Stimulated activated naive CD8-positive, alpha-beta T cell treated with anti-CD3 and anti-CD28 coated beads, Interleukin-15, Interleukin-2, amounts not matched to agents 100 ng/mL and 50 ng/mL, for 24 hours (primary cell): ENCODE measurements around the gene TBX18.

Experiments
- H3K27ac Mint-ChIP-seq: one replicate; pipeline ENCODE4 v1.8.0; 2021; ENCODE audit warnings: mild to moderate bottlenecking, mixed read lengths
- H3K27me3 Mint-ChIP-seq: one replicate; pipeline ENCODE4 v1.8.0; 2021; ENCODE audit warnings: mixed read lengths
- H3K36me3 Mint-ChIP-seq: one replicate; pipeline ENCODE4 v1.8.0; 2021; ENCODE audit warnings: low read depth, mixed read lengths
- H3K4me1 Mint-ChIP-seq: one replicate; pipeline ENCODE4 v1.8.0; 2021; ENCODE audit warnings: low read depth, mixed read lengths
- H3K4me3 Mint-ChIP-seq: one replicate; pipeline ENCODE4 v1.8.0; 2021; ENCODE audit warnings: mild to moderate bottlenecking, mixed read lengths
- H3K9me3 Mint-ChIP-seq: one replicate; pipeline ENCODE4 v1.8.0; 2021; ENCODE audit warnings: mixed read lengths

Gene TBX18

GRCh38 chr6:84739866-84740208, 24.6 kb downstream of the TBX18 start:
- H3K4me3 Mint-ChIP-seq: no peak overlapping the region
- H3K27ac Mint-ChIP-seq: no peak overlapping the region
- no peaks in the 10 kb centered on the region for H3K9me3 Mint-ChIP-seq
- no peaks in the 10 kb centered on the region for H3K4me1 Mint-ChIP-seq
- H3K27me3 Mint-ChIP-seq: no peaks in the 10 kb centered on the region
- no peaks in the 10 kb centered on the region for H3K36me3 Mint-ChIP-seq

GRCh38 chr6:84738996-84739865, 25.2 kb downstream of the TBX18 start:
- H3K4me3 Mint-ChIP-seq: no peak overlapping the region
- H3K4me1 Mint-ChIP-seq: no peaks in the 10 kb centered on the region
- H3K27ac Mint-ChIP-seq: no peak overlapping the region
- H3K36me3 Mint-ChIP-seq: no peaks in the 10 kb centered on the region
- no peaks in the 10 kb centered on the region for H3K9me3 Mint-ChIP-seq
- no peaks in the 10 kb centered on the region for H3K27me3 Mint-ChIP-seq

- H3K4me3 Mint-ChIP-seq: no peak overlapping the region
- no peaks in the 10 kb centered on the region for H3K27me3 Mint-ChIP-seq
- no peaks in the 10 kb centered on the region for H3K9me3 Mint-ChIP-seq
- H3K4me1 Mint-ChIP-seq: no peaks in the 10 kb centered on the region
- H3K27ac Mint-ChIP-seq: no peak overlapping the region
- H3K36me3 Mint-ChIP-seq: no peaks in the 10 kb centered on the region
Observed at GRCh38 chr6:84733889-84734288, 30.5 kb downstream of the TBX18 start.

- no peak overlapping the region for H3K27ac Mint-ChIP-seq
- no peaks in the 10 kb centered on the region for H3K36me3 Mint-ChIP-seq
- H3K27me3 Mint-ChIP-seq: no peaks in the 10 kb centered on the region
- no peak overlapping the region for H3K4me3 Mint-ChIP-seq
- H3K4me1 Mint-ChIP-seq: no peaks in the 10 kb centered on the region
- no peaks in the 10 kb centered on the region for H3K9me3 Mint-ChIP-seq
Observed at GRCh38 chr6:84731901-84732300, 32.5 kb downstream of the TBX18 start.

DNA sequence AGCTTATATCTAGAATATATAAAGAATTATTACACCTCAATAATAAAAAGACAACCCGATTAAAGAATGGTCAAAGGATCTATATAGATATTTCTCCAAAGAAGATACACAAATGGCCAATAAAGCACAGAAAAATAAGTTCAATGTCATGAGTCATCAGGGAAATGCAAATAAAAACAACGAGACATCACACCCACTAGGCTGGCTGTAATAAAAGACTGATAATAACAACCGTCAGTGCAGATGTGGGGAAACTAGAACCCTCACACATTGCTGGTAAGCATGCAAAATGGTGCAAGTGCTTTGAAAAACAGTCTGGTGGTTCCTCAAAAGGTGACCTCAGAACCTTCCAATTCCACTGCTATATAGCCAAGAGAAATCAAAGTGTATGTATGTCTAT, 33.0 kb downstream of the TBX18 start:
- Mint-ChIP-seq H3K9me3 (no peaks in the 10 kb centered on the region), H3K27me3 (no peaks in the 10 kb centered on the region), H3K36me3 (no peaks in the 10 kb centered on the region), H3K27ac (no peak overlapping the region), H3K4me1 (no peaks in the 10 kb centered on the region), H3K4me3 (no peak overlapping the region)

DNA sequence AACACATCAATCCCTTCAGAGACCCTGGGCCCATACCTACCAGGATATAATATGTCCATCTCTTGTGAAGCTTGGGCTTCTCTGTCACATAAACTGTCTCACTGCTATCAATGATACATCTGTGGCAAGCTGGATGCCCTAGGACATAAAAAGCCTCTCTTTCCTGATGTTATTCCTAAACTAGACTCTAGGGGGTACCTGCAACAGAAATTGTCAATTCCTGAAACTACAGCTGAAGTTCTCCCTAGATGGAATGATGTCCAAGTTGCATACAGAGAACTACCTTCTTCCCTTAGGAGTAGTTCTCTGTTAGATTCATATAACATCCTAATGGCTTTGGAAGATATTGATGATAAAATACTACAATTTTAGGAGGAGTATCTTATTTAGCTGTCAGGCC, 35.8 kb downstream of the TBX18 start:
- H3K4me3 Mint-ChIP-seq: no peak overlapping the region
- no peaks in the 10 kb centered on the region for H3K27me3 Mint-ChIP-seq
- H3K27ac Mint-ChIP-seq: no peak overlapping the region
- no peaks in the 10 kb centered on the region for H3K4me1 Mint-ChIP-seq
- no peaks in the 10 kb centered on the region for H3K9me3 Mint-ChIP-seq
- H3K36me3 Mint-ChIP-seq: no peaks in the 10 kb centered on the region

GRCh38 chr6:84719152-84719551, 45.2 kb downstream of the TBX18 start:
- no peaks in the 10 kb centered on the region for H3K4me1 Mint-ChIP-seq
- peaks cover 5% of the 10 kb centered on the region for H3K9me3 Mint-ChIP-seq
- H3K27me3 Mint-ChIP-seq: no peaks in the 10 kb centered on the region
- no peaks in the 10 kb centered on the region for H3K36me3 Mint-ChIP-seq
- H3K4me3 Mint-ChIP-seq: no peak overlapping the region
- H3K27ac Mint-ChIP-seq: no peak overlapping the region

DNA sequence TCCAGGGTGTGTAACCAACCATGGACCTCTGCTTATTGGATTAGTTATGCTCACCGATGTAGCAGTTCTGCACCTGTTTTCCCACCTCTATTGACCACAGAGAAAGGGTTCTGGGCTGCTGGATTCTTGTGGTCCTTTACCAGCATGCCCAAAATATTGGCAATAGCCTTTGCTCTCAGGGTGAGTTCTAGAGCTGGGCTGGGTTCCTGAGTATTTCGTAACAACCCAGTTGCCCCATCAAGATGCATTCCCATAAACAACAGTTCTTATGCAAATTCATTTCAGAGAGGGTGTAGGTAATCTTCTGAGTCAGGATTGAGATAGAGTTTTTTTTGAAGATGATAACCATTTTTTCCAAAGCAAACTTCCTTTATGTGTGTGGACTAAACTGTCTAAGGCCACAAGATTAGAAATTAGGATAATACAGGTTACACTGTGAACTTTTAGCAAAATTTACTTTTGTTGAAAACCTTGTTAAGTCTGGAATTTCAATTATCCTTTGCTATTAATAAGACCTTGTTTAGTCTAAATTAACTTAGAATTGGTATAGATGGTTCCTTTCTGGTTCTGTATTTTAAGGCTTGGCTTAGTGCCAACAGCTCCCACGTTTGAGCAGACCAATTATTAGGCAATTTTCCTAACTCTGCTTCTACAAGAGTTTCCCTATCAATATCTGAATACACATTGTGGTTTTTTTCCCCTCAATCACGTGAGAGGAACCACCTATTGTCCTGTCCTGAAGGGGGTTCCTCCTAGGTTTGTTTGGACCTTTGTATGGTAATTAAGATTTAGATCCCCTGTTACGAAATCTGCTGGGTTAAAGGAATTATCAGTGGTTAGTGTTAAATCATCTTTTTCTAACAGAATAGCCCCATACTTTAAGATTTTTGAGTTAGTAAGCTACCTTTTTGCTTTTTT, 46.1 kb downstream of the TBX18 start:
- Mint-ChIP-seq H3K4me1 (no peaks in the 10 kb centered on the region), H3K27ac (no peak overlapping the region), H3K36me3 (no peaks in the 10 kb centered on the region), H3K4me3 (no peak overlapping the region), H3K9me3 (peaks cover 5% of the 10 kb centered on the region), H3K27me3 (no peaks in the 10 kb centered on the region)

- Mint-ChIP-seq H3K9me3 (no peaks in the 10 kb centered on the region), H3K27ac (no peak overlapping the region), H3K27me3 (no peaks in the 10 kb centered on the region), H3K36me3 (no peaks in the 10 kb centered on the region), H3K4me3 (no peak overlapping the region), H3K4me1 (no peaks in the 10 kb centered on the region)
Observed at GRCh38 chr6:84709121-84709520, 55.3 kb downstream of the TBX18 start.

DNA sequence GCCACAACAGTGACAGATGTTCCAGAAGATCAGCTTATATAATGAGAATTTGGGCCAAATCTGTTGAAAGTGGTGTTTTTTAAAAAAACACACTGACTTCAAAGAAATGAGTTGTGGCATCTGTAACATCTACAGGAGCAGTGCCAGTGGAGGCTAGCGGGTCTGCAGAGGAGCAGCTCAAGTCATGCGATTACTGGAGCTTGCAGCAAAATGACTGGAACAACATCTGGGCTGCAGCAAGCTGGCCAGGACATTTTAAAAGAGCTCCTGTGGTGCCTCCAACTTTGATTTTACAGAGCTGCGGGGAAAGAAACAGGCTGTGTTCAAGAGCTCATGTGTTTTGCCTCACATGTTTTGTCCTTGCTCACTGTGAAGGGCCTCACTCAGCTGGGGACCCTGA, 57.2 kb downstream of the TBX18 start:
- H3K4me1 Mint-ChIP-seq: no peaks in the 10 kb centered on the region
- H3K4me3 Mint-ChIP-seq: no peak overlapping the region
- no peaks in the 10 kb centered on the region for H3K36me3 Mint-ChIP-seq
- H3K27me3 Mint-ChIP-seq: no peaks in the 10 kb centered on the region
- H3K9me3 Mint-ChIP-seq: no peaks in the 10 kb centered on the region
- no peak overlapping the region for H3K27ac Mint-ChIP-seq

- Mint-ChIP-seq H3K27ac (no peak overlapping the region), H3K4me3 (no peak overlapping the region), H3K4me1 (no peaks in the 10 kb centered on the region), H3K36me3 (no peaks in the 10 kb centered on the region), H3K9me3 (peaks cover 5% of the 10 kb centered on the region), H3K27me3 (no peaks in the 10 kb centered on the region)
Observed at GRCh38 chr6:84696166-84696565, 68.2 kb downstream of the TBX18 start.

- Mint-ChIP-seq H3K4me1 (no peaks in the 10 kb centered on the region), H3K4me3 (no peak overlapping the region), H3K36me3 (no peaks in the 10 kb centered on the region), H3K27ac (no peak overlapping the region), H3K27me3 (no peaks in the 10 kb centered on the region), H3K9me3 (no peaks in the 10 kb centered on the region)
Observed at GRCh38 chr6:84691978-84692623, 72.3 kb downstream of the TBX18 start.

DNA sequence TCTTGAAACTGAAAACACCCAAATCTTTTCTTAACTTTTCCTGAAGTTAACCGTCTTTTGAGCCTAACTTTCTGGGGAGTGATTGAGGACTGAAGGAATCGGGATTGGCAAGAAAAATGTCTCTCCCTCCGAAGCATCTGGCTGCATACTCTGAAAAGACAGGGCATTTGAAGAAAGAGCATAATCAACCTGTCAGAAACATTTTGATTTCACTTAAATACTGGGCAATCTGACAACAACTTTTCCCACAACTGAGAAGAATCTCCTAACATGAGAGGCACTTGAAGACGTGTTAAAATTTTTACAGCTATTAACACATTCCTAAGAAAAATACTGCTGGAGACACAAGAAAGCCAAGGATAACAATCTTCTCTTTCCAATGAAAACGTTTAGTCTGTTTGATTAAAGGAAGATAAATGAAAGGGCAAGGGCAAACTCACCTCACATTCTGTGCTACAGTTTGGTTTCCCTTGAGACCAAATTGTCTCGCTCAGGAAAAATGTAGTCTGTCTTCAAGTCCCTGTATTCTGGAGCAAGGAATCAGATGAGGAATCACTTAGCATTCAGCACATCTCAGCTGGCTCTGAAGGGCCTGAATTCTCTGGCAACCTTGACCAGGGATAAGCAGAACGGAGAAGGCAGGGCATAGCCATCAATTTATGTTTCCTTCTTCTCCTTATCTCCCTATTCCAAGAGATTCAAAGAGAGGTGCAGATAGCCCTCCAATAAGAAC, 76.1 kb downstream of the TBX18 start:
- H3K9me3 Mint-ChIP-seq: peaks cover 4% of the 10 kb centered on the region
- H3K36me3 Mint-ChIP-seq: no peaks in the 10 kb centered on the region
- H3K27ac Mint-ChIP-seq: no peak overlapping the region
- H3K4me3 Mint-ChIP-seq: no peak overlapping the region
- H3K4me1 Mint-ChIP-seq: no peaks in the 10 kb centered on the region
- no peaks in the 10 kb centered on the region for H3K27me3 Mint-ChIP-seq

- no peaks in the 10 kb centered on the region for H3K4me1 Mint-ChIP-seq
- H3K27me3 Mint-ChIP-seq: no peaks in the 10 kb centered on the region
- peaks cover 4% of the 10 kb centered on the region for H3K9me3 Mint-ChIP-seq
- H3K36me3 Mint-ChIP-seq: no peaks in the 10 kb centered on the region
- no peak overlapping the region for H3K27ac Mint-ChIP-seq
- no peak overlapping the region for H3K4me3 Mint-ChIP-seq
Observed at GRCh38 chr6:84687431-84687830, 77.0 kb downstream of the TBX18 start.
